Panc1 (cell line): ENCODE measurements around the gene PIGR. TPM values are rescaled to one million over a fixed set of nuclear protein-coding genes. Genes with fewer than 3 reads are reported as not detected.

ENCODE experiments used
- ATAC-seq: fragments of 200-7000 bp; cut with Tn5 transposase; 2 replicates; pipeline ENCODE4 v1.9.1; 2020; ENCODE audit warnings: mild to moderate bottlenecking, moderate library complexity
- BruUV-seq: library from RNA; stranded (reverse); fragments of 400-500 nt; replicated peaks from 2 replicates; lab custom pipeline; 2021; lab: Mats Ljungman, UMichigan
- CTCF ChIA-PET: fragments of 300-600 bp; sonication (Branson Sonifier 250); formaldehyde crosslinking; loops from one replicate; lab custom pipeline; 2022; ENCODE audit warnings: antibody characterized with exemption; lab: Charles Lee
- POLR2A ChIA-PET: fragments of 300-600 bp; sonication (Branson Sonifier 250); formaldehyde crosslinking; loops from one replicate; lab custom pipeline; 2022; ENCODE audit warnings: antibody characterized with exemption; lab: Charles Lee
- DNase-seq: peaks from one replicate; pipeline ENCODE4 v3.0.0-alpha.2; 2010; ENCODE audit warnings: low read depth, low spot score
- H3K27ac ChIP-seq: 2 replicates; pipeline ENCODE4 v1.5.1; 2011; ENCODE audit warnings: mild to moderate bottlenecking, low read length, inconsistent platforms
- H3K27me3 ChIP-seq: fragments of 200-500 bp; sonication (Bioruptor generic); 2 replicates; pipeline ENCODE4 v1.6.0; 2014; ENCODE audit warnings: low read length, inconsistent platforms; ENCODE audit not compliant: control insufficient read depth, insufficient read depth
- H3K36me3 ChIP-seq: fragments of 200-500 bp; sonication (Bioruptor generic); 2 replicates; pipeline ENCODE4 v1.5.1; 2014; ENCODE audit warnings: inconsistent platforms, mild to moderate bottlenecking, low read length, moderate library complexity; ENCODE audit not compliant: control insufficient read depth, insufficient read depth
- H3K4me1 ChIP-seq: 2 replicates; pipeline ENCODE4 v1.5.1; 2011; ENCODE audit warnings: inconsistent platforms, mild to moderate bottlenecking, low read length, moderate library complexity; ENCODE audit not compliant: control insufficient read depth, insufficient read depth
- H3K4me3 ChIP-seq, 2 experiments: 2 replicates each; pipeline ENCODE4 v1.5.1; 2011 to 2012; ENCODE audit warnings: low read depth in 2 of 2, low read length in 2 of 2, mild to moderate bottlenecking in 2 of 2, inconsistent platforms in 1 of 2, moderate library complexity in 1 of 2
- H3K9me3 ChIP-seq: fragments of 200-500 bp; sonication (Bioruptor generic); 2 replicates; pipeline ENCODE4 v1.5.1; 2014; ENCODE audit warnings: low read depth, mild to moderate bottlenecking, inconsistent platforms, low read length, moderate library complexity; ENCODE audit not compliant: control insufficient read depth, insufficient read depth
- POLR2AphosphoS5 ChIP-seq: IDR thresholded peaks from 2 replicates; pipeline ENCODE4 v1.6.1; 2012; ENCODE audit warnings: mild to moderate bottlenecking, low read depth, low read length, moderate library complexity
- SIN3A ChIP-seq: IDR thresholded peaks from 2 replicates; pipeline ENCODE4 v1.6.1; 2012; ENCODE audit warnings: low read depth, mild to moderate bottlenecking, low read length, moderate library complexity, borderline replicate concordance; ENCODE audit not compliant: insufficient read depth
- TCF7L2 ChIP-seq: IDR thresholded peaks from 2 replicates; pipeline ENCODE4 v1.6.1; 2011; ENCODE audit warnings: mild to moderate bottlenecking, low read depth, low read length, inconsistent platforms
- in situ Hi-C: cut with HindIII; loops from 2 replicates; pipeline ENCODE4 v1.10.0; 2016; ENCODE audit warnings: low sequenced_read_pairs, low pct_unique_long_range_greater_than_20kb
- intact Hi-C: fragments of 100-400 bp; cut with micrococcal nuclease; formaldehyde crosslinking; loops from one replicate; pipeline ENCODE4 v1.10.0; 2022; ENCODE audit not compliant: unreplicated experiment
- total RNA-seq: library from RNA; stranded (reverse); gene quantifications from one replicate; pipeline ENCODE4 v1.2.1, GENCODE V29; 2021; ENCODE audit not compliant: unreplicated experiment
- TF ChIP-seq, protein P1 (sequence below), 2 experiments: IDR thresholded peaks; 2 replicates each; pipeline ENCODE4 v1.6.1; 2011 to 2012; ENCODE audit warnings: low read depth in 2 of 2, control low read depth in 1 of 2, low read length in 1 of 2, mild to moderate bottlenecking in 1 of 2, moderate library complexity in 1 of 2; ENCODE audit not compliant: insufficient read depth in 1 of 2
- TF ChIP-seq, protein P2 (sequence below): fragments of 450-650 bp; IDR thresholded peaks from 2 replicates; pipeline ENCODE4 v1.5.1; 2017; ENCODE audit warnings: mild to moderate bottlenecking

Gene PIGR
- total RNA-seq, 1 experiment from 2014 or later, result 1.4 TPM

DNA sequence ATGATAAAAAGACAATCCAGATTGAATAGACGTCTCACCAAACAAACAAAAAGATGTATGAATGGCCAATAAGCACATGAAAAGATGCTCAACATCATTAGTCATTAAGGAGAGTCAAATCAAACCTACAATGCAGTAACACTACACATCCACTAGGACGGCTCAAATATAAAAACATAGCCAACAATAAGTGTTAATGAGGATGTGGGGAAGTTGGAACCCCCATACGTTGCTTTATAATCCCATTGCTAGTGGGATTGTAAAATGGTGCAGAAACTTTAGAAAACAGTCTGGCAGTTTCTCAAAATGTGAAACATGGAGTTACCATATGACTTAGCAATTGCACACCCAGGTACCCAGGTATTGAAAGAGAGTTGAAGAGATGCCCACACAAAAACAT lies 63.7 kb downstream of the PIGR start:
- TF ChIP-seq SIN3A, result no peak
- TF ChIP-seq POLR2AphosphoS5, result no peak
- TF ChIP-seq, protein P1, sequence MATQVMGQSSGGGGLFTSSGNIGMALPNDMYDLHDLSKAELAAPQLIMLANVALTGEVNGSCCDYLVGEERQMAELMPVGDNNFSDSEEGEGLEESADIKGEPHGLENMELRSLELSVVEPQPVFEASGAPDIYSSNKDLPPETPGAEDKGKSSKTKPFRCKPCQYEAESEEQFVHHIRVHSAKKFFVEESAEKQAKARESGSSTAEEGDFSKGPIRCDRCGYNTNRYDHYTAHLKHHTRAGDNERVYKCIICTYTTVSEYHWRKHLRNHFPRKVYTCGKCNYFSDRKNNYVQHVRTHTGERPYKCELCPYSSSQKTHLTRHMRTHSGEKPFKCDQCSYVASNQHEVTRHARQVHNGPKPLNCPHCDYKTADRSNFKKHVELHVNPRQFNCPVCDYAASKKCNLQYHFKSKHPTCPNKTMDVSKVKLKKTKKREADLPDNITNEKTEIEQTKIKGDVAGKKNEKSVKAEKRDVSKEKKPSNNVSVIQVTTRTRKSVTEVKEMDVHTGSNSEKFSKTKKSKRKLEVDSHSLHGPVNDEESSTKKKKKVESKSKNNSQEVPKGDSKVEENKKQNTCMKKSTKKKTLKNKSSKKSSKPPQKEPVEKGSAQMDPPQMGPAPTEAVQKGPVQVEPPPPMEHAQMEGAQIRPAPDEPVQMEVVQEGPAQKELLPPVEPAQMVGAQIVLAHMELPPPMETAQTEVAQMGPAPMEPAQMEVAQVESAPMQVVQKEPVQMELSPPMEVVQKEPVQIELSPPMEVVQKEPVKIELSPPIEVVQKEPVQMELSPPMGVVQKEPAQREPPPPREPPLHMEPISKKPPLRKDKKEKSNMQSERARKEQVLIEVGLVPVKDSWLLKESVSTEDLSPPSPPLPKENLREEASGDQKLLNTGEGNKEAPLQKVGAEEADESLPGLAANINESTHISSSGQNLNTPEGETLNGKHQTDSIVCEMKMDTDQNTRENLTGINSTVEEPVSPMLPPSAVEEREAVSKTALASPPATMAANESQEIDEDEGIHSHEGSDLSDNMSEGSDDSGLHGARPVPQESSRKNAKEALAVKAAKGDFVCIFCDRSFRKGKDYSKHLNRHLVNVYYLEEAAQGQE (IDR thresholded peaks at IDR 0.05; ENCODE audit: insufficient read depth in 1 of 2, low read depth in 2 of 2, low read length in 1 of 2), result no peak
- TF ChIP-seq TCF7L2, result no peak
- TF ChIP-seq, protein P2, sequence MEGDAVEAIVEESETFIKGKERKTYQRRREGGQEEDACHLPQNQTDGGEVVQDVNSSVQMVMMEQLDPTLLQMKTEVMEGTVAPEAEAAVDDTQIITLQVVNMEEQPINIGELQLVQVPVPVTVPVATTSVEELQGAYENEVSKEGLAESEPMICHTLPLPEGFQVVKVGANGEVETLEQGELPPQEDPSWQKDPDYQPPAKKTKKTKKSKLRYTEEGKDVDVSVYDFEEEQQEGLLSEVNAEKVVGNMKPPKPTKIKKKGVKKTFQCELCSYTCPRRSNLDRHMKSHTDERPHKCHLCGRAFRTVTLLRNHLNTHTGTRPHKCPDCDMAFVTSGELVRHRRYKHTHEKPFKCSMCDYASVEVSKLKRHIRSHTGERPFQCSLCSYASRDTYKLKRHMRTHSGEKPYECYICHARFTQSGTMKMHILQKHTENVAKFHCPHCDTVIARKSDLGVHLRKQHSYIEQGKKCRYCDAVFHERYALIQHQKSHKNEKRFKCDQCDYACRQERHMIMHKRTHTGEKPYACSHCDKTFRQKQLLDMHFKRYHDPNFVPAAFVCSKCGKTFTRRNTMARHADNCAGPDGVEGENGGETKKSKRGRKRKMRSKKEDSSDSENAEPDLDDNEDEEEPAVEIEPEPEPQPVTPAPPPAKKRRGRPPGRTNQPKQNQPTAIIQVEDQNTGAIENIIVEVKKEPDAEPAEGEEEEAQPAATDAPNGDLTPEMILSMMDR, result no peak
- H3K36me3 ChIP-seq, result no peaks in the 10 kb centered on the region
- DNase-seq (no peak), ATAC-seq (no peak)
- H3K4me3 ChIP-seq, result no peak overlapping the region
- intact Hi-C loops, result no loop called here
- H3K27ac ChIP-seq, result no peak overlapping the region
- POLR2A ChIA-PET, result no interaction called here
- in situ Hi-C loops, result no loop called here
- CTCF ChIA-PET, result no interaction called here
- BruUV-seq, result no TSS peak
- H3K4me1 ChIP-seq, result no peaks in the 10 kb centered on the region
- H3K27me3 ChIP-seq, result peaks cover 9% of the 10 kb centered on the region; the same call in 1 of the 2 replicates
- H3K9me3 ChIP-seq, result no peaks in the 10 kb centered on the region; the same call in 1 of the 2 replicates

DNA sequence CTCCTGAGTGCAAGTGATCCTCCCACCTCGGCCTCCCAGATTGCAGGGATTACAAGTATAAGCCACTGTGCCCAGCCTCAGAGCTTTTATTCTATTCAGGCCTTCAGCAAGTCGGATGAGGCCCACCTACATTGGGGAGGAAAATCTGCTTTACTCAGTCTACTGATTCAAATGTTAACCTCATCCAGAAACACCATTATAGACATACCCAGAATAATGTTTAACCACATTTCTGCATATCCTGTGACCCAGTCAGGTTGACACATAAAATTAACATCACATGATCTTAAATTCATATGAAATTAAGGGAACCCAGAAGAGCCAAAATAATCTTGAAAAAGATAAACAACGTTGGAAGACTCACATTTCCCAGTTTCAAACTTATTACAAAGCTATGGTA lies 66.0 kb downstream of the PIGR start:
- peaks cover 6% of the 10 kb centered on the region; the same call in 1 of the 2 replicates for H3K27me3 ChIP-seq
- BruUV-seq, result no TSS peak
- intact Hi-C loops, result no loop called here
- H3K36me3 ChIP-seq, result no peaks in the 10 kb centered on the region
- POLR2A ChIA-PET, result no interaction called here
- no peak overlapping the region for H3K4me3 ChIP-seq
- no peaks in the 10 kb centered on the region for H3K4me1 ChIP-seq
- no peak for ATAC-seq
- no peak for DNase-seq
- CTCF ChIA-PET, result no interaction called here
- no peak for TF ChIP-seq SIN3A
- TF ChIP-seq, protein P2, result no peak
- TF ChIP-seq, protein P1 (IDR thresholded peaks at IDR 0.05; ENCODE audit: insufficient read depth in 1 of 2, low read depth in 2 of 2, low read length in 1 of 2), result no peak
- TF ChIP-seq POLR2AphosphoS5, result no peak
- no peak for TF ChIP-seq TCF7L2
- H3K9me3 ChIP-seq, result peaks cover 5% of the 10 kb centered on the region; the same call in 1 of the 2 replicates
- in situ Hi-C loops, result no loop called here
- no peak overlapping the region for H3K27ac ChIP-seq

Other genes with a start within 250 kb of the PIGR start
- gene IL19, start 175.7 kb downstream of the PIGR start, total RNA-seq, result not detected
- gene IL10, start 174.0 kb downstream of the PIGR start, total RNA-seq, result not detected
- gene IL20, start 80.8 kb downstream of the PIGR start, total RNA-seq, result not detected
- gene IL24, start 49.0 kb downstream of the PIGR start, total RNA-seq, result not detected
- gene FCMR, start 24.5 kb downstream of the PIGR start, total RNA-seq, result 0.41 TPM
- gene FCAMR, start 24.0 kb upstream of the PIGR start, total RNA-seq, result not detected
- gene C1orf116, start 86.3 kb upstream of the PIGR start, total RNA-seq, result 0.08 TPM
- 7.1 TPM for gene YOD1, start 104.7 kb upstream of the PIGR start, total RNA-seq
- gene PFKFB2, start 106.8 kb upstream of the PIGR start, total RNA-seq, result 35.6 TPM
- 0.62 TPM for gene C4BPB, start 142.4 kb upstream of the PIGR start, total RNA-seq
- 0.26 TPM for gene C4BPA, start 157.8 kb upstream of the PIGR start, total RNA-seq